H9 (cell line): ENCODE measurements around the gene NCAM1. TPM values are rescaled to one million over a fixed set of nuclear protein-coding genes. Genes with fewer than 3 reads are reported as not detected.

Experiments
- DNase-seq: peaks from one replicate; pipeline ENCODE4 v3.0.0-alpha.2; 2017
- H2AFZ ChIP-seq: one replicate; pipeline ENCODE4 v1.6.1; 2013; ENCODE audit warnings: mild to moderate bottlenecking, low read length, control low read depth, moderate library complexity
- H2AK5ac ChIP-seq: 2 replicates; pipeline ENCODE4 v1.6.1; 2013; ENCODE audit warnings: low read length, control low read depth, mixed read lengths; ENCODE audit not compliant: insufficient read length
- H2BK120ac ChIP-seq: one replicate; pipeline ENCODE4 v1.6.1; 2013; ENCODE audit warnings: low read depth, mild to moderate bottlenecking, low read length, control low read depth, inconsistent platforms; ENCODE audit not compliant: poor library complexity, severe bottlenecking
- H2BK12ac ChIP-seq: 2 replicates; pipeline ENCODE4 v1.6.1; 2013; ENCODE audit warnings: low read length, control low read depth, mixed read lengths, low read depth; ENCODE audit not compliant: insufficient read length
- H2BK15ac ChIP-seq: 2 replicates; pipeline ENCODE4 v1.6.1; 2013; ENCODE audit warnings: low read depth, low read length, control low read depth
- H2BK20ac ChIP-seq: one replicate; pipeline ENCODE4 v1.6.1; 2013; ENCODE audit warnings: low read depth, mild to moderate bottlenecking, low read length, control low read depth, inconsistent platforms; ENCODE audit not compliant: poor library complexity, severe bottlenecking
- H2BK5ac ChIP-seq: 2 replicates; pipeline ENCODE4 v1.6.1; 2013; ENCODE audit warnings: low read length, control low read depth, mixed read lengths; ENCODE audit not compliant: insufficient read length
- H3K14ac ChIP-seq: 2 replicates; pipeline ENCODE4 v1.6.1; 2013; ENCODE audit warnings: low read length, control low read depth; ENCODE audit not compliant: insufficient read depth
- H3K18ac ChIP-seq: 2 replicates; pipeline ENCODE4 v1.6.1; 2013; ENCODE audit warnings: low read depth, mild to moderate bottlenecking, mixed read lengths, low read length, control low read depth; ENCODE audit not compliant: insufficient read length
- H3K23ac ChIP-seq: 2 replicates; pipeline ENCODE4 v1.6.1; 2013; ENCODE audit warnings: low read length, control low read depth, mixed read lengths, low read depth; ENCODE audit not compliant: insufficient read length
- H3K23me2 ChIP-seq: 2 replicates; pipeline ENCODE4 v1.6.1; 2013; ENCODE audit warnings: low read depth, mild to moderate bottlenecking, mixed read lengths, low read length, control low read depth; ENCODE audit not compliant: insufficient read length, poor library complexity, severe bottlenecking
- H3K27ac ChIP-seq: 2 replicates; pipeline ENCODE4 v1.5.1; 2013; ENCODE audit warnings: low read length, control low read depth, mixed read lengths, low read depth; ENCODE audit not compliant: insufficient read length
- H3K27me3 ChIP-seq: 2 replicates; pipeline ENCODE4 v1.6.1; 2013; ENCODE audit warnings: low read length, control low read depth, inconsistent platforms; ENCODE audit not compliant: insufficient read depth
- H3K4ac ChIP-seq: 2 replicates; pipeline ENCODE4 v1.6.1; 2013; ENCODE audit warnings: low read depth, mild to moderate bottlenecking, control low read depth, inconsistent platforms, low read length, moderate library complexity
- H3K4me1 ChIP-seq: 2 replicates; pipeline ENCODE4 v1.6.1; 2013; ENCODE audit warnings: low read length, control low read depth, inconsistent platforms; ENCODE audit not compliant: insufficient read depth
- H3K4me2 ChIP-seq: 2 replicates; pipeline ENCODE4 v1.6.1; 2013; ENCODE audit warnings: low read length, control low read depth, mixed read lengths; ENCODE audit not compliant: insufficient read length, insufficient read depth
- H3K56ac ChIP-seq: 2 replicates; pipeline ENCODE4 v1.6.1; 2013; ENCODE audit warnings: low read depth, mild to moderate bottlenecking, mixed read lengths, low read length, control low read depth; ENCODE audit not compliant: insufficient read length
- H3K79me1 ChIP-seq: 2 replicates; pipeline ENCODE4 v1.6.1; 2013; ENCODE audit warnings: low read depth, mild to moderate bottlenecking, moderate library complexity, low read length, control low read depth, inconsistent platforms; ENCODE audit not compliant: insufficient read depth, poor library complexity, severe bottlenecking
- H3K79me2 ChIP-seq: 2 replicates; pipeline ENCODE4 v1.6.1; 2013; ENCODE audit warnings: low read length, control low read depth, inconsistent platforms; ENCODE audit not compliant: insufficient read depth
- H3K9ac ChIP-seq: 2 replicates; pipeline ENCODE4 v1.6.1; 2013; ENCODE audit warnings: low read length, control low read depth, mixed read lengths; ENCODE audit not compliant: insufficient read length; ENCODE audit errors: extremely low read depth
- H3K9me3 ChIP-seq: one replicate; pipeline ENCODE4 v1.6.1; 2013; ENCODE audit warnings: low read depth, low read length, inconsistent platforms; ENCODE audit not compliant: control insufficient read depth
- H3T11ph ChIP-seq: one replicate; pipeline ENCODE4 v1.6.1; 2013; ENCODE audit warnings: mild to moderate bottlenecking, low read length, control low read depth, inconsistent platforms
- H4K20me1 ChIP-seq: one replicate; pipeline ENCODE4 v1.6.1; 2013; ENCODE audit not compliant: control insufficient read depth, insufficient read length, insufficient read depth
- H4K5ac ChIP-seq: 2 replicates; pipeline ENCODE4 v1.6.1; 2013; ENCODE audit warnings: low read depth, mild to moderate bottlenecking, mixed read lengths, low read length, control low read depth; ENCODE audit not compliant: insufficient read length
- H4K8ac ChIP-seq: replicated peaks from 2 replicates; pipeline ENCODE4 v1.6.1; 2013; ENCODE audit warnings: low read length, control low read depth, mixed read lengths, low read depth; ENCODE audit not compliant: insufficient read length
- H4K91ac ChIP-seq: 2 replicates; pipeline ENCODE4 v1.6.1; 2013; ENCODE audit warnings: low read depth, mild to moderate bottlenecking, moderate library complexity, mixed read lengths, low read length, control low read depth; ENCODE audit not compliant: insufficient read length
- H3K27ac Mint-ChIP-seq, 3 experiments: 2 replicates in 2 of 3; 3 replicates in 1 of 3; pipeline ENCODE4 v1.8.0; 2020 to 2021; ENCODE audit warnings: mixed read lengths in 3 of 3, mild to moderate bottlenecking in 1 of 3, moderate library complexity in 1 of 3
- H3K27me3 Mint-ChIP-seq: 2 replicates; pipeline ENCODE4 v1.8.0; 2021; ENCODE audit warnings: low read depth, mild to moderate bottlenecking, moderate library complexity, mixed read lengths
- H3K36me3 Mint-ChIP-seq, 3 experiments: 2 replicates in 2 of 3; 3 replicates in 1 of 3; pipeline ENCODE4 v1.8.0; 2020 to 2021; ENCODE audit warnings: low read depth in 3 of 3, mixed read lengths in 3 of 3; ENCODE audit not compliant: insufficient read depth in 1 of 3
- H3K4me1 Mint-ChIP-seq, 2 experiments: 2 replicates each; pipeline ENCODE4 v1.8.0; 2020; ENCODE audit warnings: mixed read lengths in 2 of 2
- H3K4me3 Mint-ChIP-seq, 2 experiments: 2 replicates in 1 of 2; 3 replicates in 1 of 2; pipeline ENCODE4 v1.8.0; 2020 to 2021; ENCODE audit warnings: mild to moderate bottlenecking in 2 of 2, mixed read lengths in 2 of 2, moderate library complexity in 1 of 2
- H3K9me3 Mint-ChIP-seq, 2 experiments: 2 replicates in 1 of 2; 3 replicates in 1 of 2; pipeline ENCODE4 v1.8.0; 2020; ENCODE audit warnings: mild to moderate bottlenecking in 2 of 2, mixed read lengths in 2 of 2, moderate library complexity in 1 of 2
- WGBS: extraction: QIAGEN DNeasy Blood & Tissue Kit; methylation state at CpG from one replicate; pipeline ENCODE4 v1.1.7; 2013; ENCODE audit warnings: missing lambda C conversion rate, low lambda C conversion rate, mixed read lengths; ENCODE audit not compliant: insufficient read length; ENCODE audit errors: extremely low coverage; 5-methylcytosine and 5-hydroxymethylcytosine counted together
- total RNA-seq: library from RNA; stranded (reverse); gene quantifications from 2 replicates; pipeline ENCODE4 v1.2.1, GENCODE V29; 2021
- TF ChIP-seq, protein P1 (sequence below): fragments of 200-600 bp; sonication (generic); conservative IDR thresholded peaks from 3 replicates; pipeline ENCODE4 v1.8.0; 2021; ENCODE audit warnings: antibody characterized with exemption, mild to moderate bottlenecking

NCAM1 gene
- total RNA-seq, 1 experiment from 2014 or later, result 2.5 TPM

GRCh38 chr11:113324250-113324649 is 363.0 kb downstream of the NCAM1 start:
- no CpG with 5 or more reads among the region's 5 CpGs for WGBS

More at GRCh38 chr11:113324250-113324649, 363.0 kb downstream of the NCAM1 start:
- Mint-ChIP-seq H3K4me3 (no peak overlapping the region), H3K27me3 (no peaks in the 10 kb centered on the region), H3K9me3 (peaks cover 2 to 4% of the 10 kb centered on the region in 2 experiments; a peak in 2 of 5 replicates), H3K36me3 (peaks cover 4 to 14% (median 8%) of the 10 kb centered on the region in 3 experiments), H3K4me1 (peaks cover 0 to 3% of the 10 kb centered on the region in 2 experiments; a peak in 1 of 4 replicates), H3K27ac (no peak overlapping the region)
- no peaks in the 10 kb centered on the region for H3K79me1 ChIP-seq
- no peak overlapping the region for H2AFZ ChIP-seq
- H3T11ph ChIP-seq, result no peak overlapping the region
- no peaks in the 10 kb centered on the region for H4K20me1 ChIP-seq
- H3K4me1 ChIP-seq, result no peaks in the 10 kb centered on the region
- TF ChIP-seq, protein P1, sequence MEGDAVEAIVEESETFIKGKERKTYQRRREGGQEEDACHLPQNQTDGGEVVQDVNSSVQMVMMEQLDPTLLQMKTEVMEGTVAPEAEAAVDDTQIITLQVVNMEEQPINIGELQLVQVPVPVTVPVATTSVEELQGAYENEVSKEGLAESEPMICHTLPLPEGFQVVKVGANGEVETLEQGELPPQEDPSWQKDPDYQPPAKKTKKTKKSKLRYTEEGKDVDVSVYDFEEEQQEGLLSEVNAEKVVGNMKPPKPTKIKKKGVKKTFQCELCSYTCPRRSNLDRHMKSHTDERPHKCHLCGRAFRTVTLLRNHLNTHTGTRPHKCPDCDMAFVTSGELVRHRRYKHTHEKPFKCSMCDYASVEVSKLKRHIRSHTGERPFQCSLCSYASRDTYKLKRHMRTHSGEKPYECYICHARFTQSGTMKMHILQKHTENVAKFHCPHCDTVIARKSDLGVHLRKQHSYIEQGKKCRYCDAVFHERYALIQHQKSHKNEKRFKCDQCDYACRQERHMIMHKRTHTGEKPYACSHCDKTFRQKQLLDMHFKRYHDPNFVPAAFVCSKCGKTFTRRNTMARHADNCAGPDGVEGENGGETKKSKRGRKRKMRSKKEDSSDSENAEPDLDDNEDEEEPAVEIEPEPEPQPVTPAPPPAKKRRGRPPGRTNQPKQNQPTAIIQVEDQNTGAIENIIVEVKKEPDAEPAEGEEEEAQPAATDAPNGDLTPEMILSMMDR, result no peak
- no peak overlapping the region for H3K23ac ChIP-seq
- DNase-seq, result no peak
- H3K4ac ChIP-seq, result no peak overlapping the region
- no peaks in the 10 kb centered on the region for H3K27me3 ChIP-seq
- no peak overlapping the region for H2AK5ac ChIP-seq
- no peak overlapping the region for H3K4me2 ChIP-seq
- H4K8ac ChIP-seq, result no peak overlapping the region
- no peaks in the 10 kb centered on the region for H3K23me2 ChIP-seq
- no peak overlapping the region for H3K9ac ChIP-seq
- H3K18ac ChIP-seq, result no peak overlapping the region
- H2BK12ac ChIP-seq, result no peak overlapping the region
- no peaks in the 10 kb centered on the region for H3K79me2 ChIP-seq
- no peak overlapping the region for H2BK20ac ChIP-seq
- H2BK120ac ChIP-seq, result no peak overlapping the region
- no peak overlapping the region for H3K14ac ChIP-seq
- H2BK15ac ChIP-seq, result no peak overlapping the region
- no peaks in the 10 kb centered on the region for H3K9me3 ChIP-seq
- no peak overlapping the region for H3K56ac ChIP-seq
- no peak overlapping the region for H4K5ac ChIP-seq
- no peak overlapping the region for H4K91ac ChIP-seq
- no peak overlapping the region for H2BK5ac ChIP-seq
- no peak overlapping the region for H3K27ac ChIP-seq
